Measurements from ENCODE around the gene GRID1. TPM values are rescaled to one million over a fixed set of nuclear protein-coding genes. Genes with fewer than 3 reads are reported as not detected.

Gene GRID1
- total and polyA plus RNA-seq, 10 donors, result 0.06 to 0.42 (median 0.15) TPM; not detected in 4

DNA sequence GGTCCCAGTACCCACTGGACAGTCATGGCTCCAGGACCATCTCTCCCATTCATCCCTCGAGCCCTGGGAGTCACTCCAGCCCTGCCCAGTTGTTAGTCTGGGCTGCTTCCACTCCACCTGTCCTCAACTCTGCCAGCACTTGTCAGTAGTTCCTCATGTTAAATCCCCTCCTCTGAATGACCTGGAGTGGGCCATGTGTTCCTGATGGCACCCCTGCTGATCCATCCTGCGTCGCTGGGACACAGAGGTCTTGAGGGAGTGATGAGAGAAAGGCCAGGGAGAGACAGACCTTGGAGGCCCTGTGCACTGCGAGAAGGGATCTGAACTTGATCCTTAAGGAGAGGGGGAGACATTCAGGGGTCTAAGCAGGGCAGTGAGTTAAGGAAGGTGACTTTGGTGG, 174.9 kb downstream of the GRID1 start:
- Histone ChIP-seq H3K27me3 (replicated peaks in 1 of 7) (peaks cover 0 to 49% (median 0%) of the 10 kb centered on the region in 7 donors), H3K4me3 (no peak overlapping the region), H3K27ac (no peak overlapping the region), H3K4me1 (no peaks in the 10 kb centered on the region), H3K36me3 (no peaks in the 10 kb centered on the region), H3K9me3 (no peaks in the 10 kb centered on the region)
- intact Hi-C loops (cut with DNase I; ENCODE audit: low total_unique reads), result no loop called here
- 67 to 87% (median 76%) methylated on average over 4 of the region's 4 CpGs for WGBS, 5 donors
- DNase-seq, result no peak
- TF ChIP-seq, protein P1, sequence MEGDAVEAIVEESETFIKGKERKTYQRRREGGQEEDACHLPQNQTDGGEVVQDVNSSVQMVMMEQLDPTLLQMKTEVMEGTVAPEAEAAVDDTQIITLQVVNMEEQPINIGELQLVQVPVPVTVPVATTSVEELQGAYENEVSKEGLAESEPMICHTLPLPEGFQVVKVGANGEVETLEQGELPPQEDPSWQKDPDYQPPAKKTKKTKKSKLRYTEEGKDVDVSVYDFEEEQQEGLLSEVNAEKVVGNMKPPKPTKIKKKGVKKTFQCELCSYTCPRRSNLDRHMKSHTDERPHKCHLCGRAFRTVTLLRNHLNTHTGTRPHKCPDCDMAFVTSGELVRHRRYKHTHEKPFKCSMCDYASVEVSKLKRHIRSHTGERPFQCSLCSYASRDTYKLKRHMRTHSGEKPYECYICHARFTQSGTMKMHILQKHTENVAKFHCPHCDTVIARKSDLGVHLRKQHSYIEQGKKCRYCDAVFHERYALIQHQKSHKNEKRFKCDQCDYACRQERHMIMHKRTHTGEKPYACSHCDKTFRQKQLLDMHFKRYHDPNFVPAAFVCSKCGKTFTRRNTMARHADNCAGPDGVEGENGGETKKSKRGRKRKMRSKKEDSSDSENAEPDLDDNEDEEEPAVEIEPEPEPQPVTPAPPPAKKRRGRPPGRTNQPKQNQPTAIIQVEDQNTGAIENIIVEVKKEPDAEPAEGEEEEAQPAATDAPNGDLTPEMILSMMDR (IDR thresholded peaks at IDR 0.05 in 8 of 11, conservative IDR thresholded peaks at IDR 0.05 in 3 of 11), result no peak
- TF ChIP-seq POLR2AphosphoS5 (IDR thresholded peaks at IDR 0.05), result no peak
- TF ChIP-seq POLR2A (IDR thresholded peaks at IDR 0.05), result no peak

DNA sequence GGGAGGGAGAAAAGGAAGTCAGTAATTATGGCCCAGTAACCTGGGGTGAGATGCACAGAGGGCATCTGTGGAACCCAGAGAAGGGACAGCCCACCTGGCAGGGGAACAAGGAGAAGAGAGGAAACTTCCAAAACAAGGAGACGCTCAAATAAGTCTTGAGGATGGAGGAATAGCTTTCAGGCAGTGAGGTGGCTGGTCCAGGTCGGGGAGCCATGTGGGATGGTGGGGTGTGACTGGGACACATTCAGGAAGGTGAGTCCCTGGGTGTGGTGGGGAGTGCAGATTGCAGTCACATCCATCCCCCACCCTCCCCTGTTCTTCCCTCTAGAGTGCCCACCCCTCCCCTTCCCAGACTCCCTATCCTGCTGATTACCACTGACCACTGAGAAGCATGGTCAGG, 175.4 kb downstream of the GRID1 start:
- Histone ChIP-seq H3K36me3 (no peaks in the 10 kb centered on the region), H3K27ac (no peak overlapping the region), H3K9me3 (no peaks in the 10 kb centered on the region), H3K4me3 (no peak overlapping the region), H3K27me3 (replicated peaks in 1 of 7) (peaks cover 0 to 44% (median 0%) of the 10 kb centered on the region in 7 donors), H3K4me1 (no peaks in the 10 kb centered on the region)
- TF ChIP-seq, protein P1 (IDR thresholded peaks at IDR 0.05 in 8 of 11, conservative IDR thresholded peaks at IDR 0.05 in 3 of 11), result no peak
- TF ChIP-seq POLR2AphosphoS5 (IDR thresholded peaks at IDR 0.05), result no peak
- TF ChIP-seq POLR2A (IDR thresholded peaks at IDR 0.05), result no peak
- DNase-seq, result peak; percentile 46
- WGBS, 5 donors, result 68 to 80% (median 76%) methylated on average over 2 of the region's 2 CpGs
- intact Hi-C loops (cut with DNase I; ENCODE audit: low total_unique reads), result no loop called here

DNA sequence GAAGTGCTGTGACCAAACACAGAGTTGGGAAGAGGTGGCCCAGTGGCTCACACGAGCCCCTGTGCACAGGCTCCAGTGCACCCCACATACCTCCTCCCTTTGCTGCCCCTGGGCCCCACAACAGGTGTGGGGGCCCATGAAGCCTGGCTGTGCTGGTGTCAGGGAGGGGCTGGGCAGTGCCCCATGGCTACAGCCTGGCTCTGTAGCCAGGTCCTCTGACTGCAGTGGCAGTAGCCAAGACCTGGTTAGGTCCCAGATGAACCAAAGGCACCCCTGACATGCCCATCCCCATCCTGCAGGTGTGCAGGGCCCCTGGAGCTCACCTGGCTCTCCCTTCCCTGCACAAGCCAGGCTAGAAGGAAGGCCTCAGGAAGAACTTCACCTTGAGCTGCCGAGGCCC, 176.3 kb downstream of the GRID1 start:
- 67 to 100% (median 76%) methylated on average over 2 of the region's 2 CpGs for WGBS, 5 donors
- Histone ChIP-seq H3K9me3 (no peaks in the 10 kb centered on the region), H3K4me1 (no peaks in the 10 kb centered on the region), H3K36me3 (no peaks in the 10 kb centered on the region), H3K27me3 (replicated peaks in 1 of 7) (peaks cover 0 to 35% (median 0%) of the 10 kb centered on the region in 7 donors), H3K27ac (no peak overlapping the region), H3K4me3 (no peak overlapping the region)
- TF ChIP-seq POLR2AphosphoS5 (IDR thresholded peaks at IDR 0.05) (no peak), POLR2A (IDR thresholded peaks at IDR 0.05) (no peak)
- TF ChIP-seq, protein P1 (IDR thresholded peaks at IDR 0.05 in 8 of 11, conservative IDR thresholded peaks at IDR 0.05 in 3 of 11), result no peak
- peak; percentile 64 for DNase-seq
- intact Hi-C loops (cut with DNase I; ENCODE audit: low total_unique reads), result no loop called here

DNA sequence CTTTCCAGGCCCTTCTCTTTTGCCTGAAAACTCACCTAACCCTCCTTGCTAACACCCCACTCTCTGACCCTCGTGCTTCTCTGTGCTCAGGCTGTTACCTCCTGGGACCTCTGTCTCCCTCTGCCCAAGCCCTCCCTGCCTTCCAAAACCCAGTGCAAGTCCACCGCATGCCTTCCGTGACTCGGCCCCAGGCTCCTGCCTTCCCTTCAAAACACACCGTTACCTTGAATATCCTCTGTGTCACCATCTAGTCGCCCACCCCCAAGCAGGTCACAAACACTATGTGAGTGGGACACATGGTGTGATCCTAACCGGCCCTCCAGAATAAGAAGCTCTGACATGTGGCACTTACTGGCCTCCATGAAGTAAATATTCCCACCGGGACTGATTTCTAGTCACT, 176.7 kb downstream of the GRID1 start:
- DNase-seq, result no peak
- TF ChIP-seq POLR2A (IDR thresholded peaks at IDR 0.05) (no peak), POLR2AphosphoS5 (IDR thresholded peaks at IDR 0.05) (no peak)
- TF ChIP-seq, protein P1 (IDR thresholded peaks at IDR 0.05 in 8 of 11, conservative IDR thresholded peaks at IDR 0.05 in 3 of 11), result no peak
- H3K27ac ChIP-seq, result no peak overlapping the region
- H3K27me3 ChIP-seq (replicated peaks in 1 of 7), result peaks cover 0 to 31% (median 0%) of the 10 kb centered on the region in 7 donors
- H3K4me3 ChIP-seq, result no peak overlapping the region
- H3K9me3 ChIP-seq, result no peaks in the 10 kb centered on the region
- WGBS, 5 donors, result 82 to 88% (median 82%) methylated on average over 8 of the region's 8 CpGs
- no peaks in the 10 kb centered on the region for H3K4me1 ChIP-seq
- no peaks in the 10 kb centered on the region for H3K36me3 ChIP-seq
- intact Hi-C loops (cut with DNase I; ENCODE audit: low total_unique reads), result no loop called here
